GM12873 (cell line): ENCODE measurements around the gene ANKRD13D.

ENCODE experiments used
- TF ChIP-seq, protein P1 (sequence below): IDR thresholded peaks from 2 replicates; pipeline ENCODE4 v1.5.1; 2012; ENCODE audit warnings: low read depth, mild to moderate bottlenecking, moderate library complexity, low read length, control low read depth; ENCODE audit not compliant: insufficient read depth; ENCODE audit errors: missing control alignments

The ANKRD13D gene

GRCh38 chr11:67255864-67256263, 33.2 kb upstream of the ANKRD13D start:
- TF ChIP-seq, protein P1, sequence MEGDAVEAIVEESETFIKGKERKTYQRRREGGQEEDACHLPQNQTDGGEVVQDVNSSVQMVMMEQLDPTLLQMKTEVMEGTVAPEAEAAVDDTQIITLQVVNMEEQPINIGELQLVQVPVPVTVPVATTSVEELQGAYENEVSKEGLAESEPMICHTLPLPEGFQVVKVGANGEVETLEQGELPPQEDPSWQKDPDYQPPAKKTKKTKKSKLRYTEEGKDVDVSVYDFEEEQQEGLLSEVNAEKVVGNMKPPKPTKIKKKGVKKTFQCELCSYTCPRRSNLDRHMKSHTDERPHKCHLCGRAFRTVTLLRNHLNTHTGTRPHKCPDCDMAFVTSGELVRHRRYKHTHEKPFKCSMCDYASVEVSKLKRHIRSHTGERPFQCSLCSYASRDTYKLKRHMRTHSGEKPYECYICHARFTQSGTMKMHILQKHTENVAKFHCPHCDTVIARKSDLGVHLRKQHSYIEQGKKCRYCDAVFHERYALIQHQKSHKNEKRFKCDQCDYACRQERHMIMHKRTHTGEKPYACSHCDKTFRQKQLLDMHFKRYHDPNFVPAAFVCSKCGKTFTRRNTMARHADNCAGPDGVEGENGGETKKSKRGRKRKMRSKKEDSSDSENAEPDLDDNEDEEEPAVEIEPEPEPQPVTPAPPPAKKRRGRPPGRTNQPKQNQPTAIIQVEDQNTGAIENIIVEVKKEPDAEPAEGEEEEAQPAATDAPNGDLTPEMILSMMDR, result no peak

- TF ChIP-seq, protein P1, result no peak
Observed at GRCh38 chr11:67256477-67257135, 32.5 kb upstream of the ANKRD13D start.

DNA sequence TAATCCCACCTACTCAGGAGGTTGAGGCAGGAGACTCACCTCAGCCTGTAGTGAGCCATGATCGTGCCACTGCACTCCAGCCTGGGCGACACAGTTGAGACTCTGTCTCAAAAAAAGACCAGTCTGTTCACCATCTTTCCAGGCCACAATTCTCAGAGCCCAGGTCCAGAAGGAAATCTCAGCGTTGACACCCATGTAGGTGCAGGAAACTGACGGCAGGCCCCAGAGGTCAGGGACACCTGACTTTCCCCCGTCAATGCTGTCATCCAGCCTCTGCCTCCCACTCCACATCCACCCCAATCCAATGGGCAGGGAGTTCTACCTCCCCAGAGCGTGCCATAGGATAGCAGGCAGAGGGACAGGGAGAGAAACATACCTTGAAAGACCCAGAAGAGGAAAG, 28.7 kb upstream of the ANKRD13D start:
- TF ChIP-seq, protein P1, result no peak

GRCh38 chr11:67261640-67261945, 27.5 kb upstream of the ANKRD13D start:
- TF ChIP-seq, protein P1, result peak; percentile 16

DNA sequence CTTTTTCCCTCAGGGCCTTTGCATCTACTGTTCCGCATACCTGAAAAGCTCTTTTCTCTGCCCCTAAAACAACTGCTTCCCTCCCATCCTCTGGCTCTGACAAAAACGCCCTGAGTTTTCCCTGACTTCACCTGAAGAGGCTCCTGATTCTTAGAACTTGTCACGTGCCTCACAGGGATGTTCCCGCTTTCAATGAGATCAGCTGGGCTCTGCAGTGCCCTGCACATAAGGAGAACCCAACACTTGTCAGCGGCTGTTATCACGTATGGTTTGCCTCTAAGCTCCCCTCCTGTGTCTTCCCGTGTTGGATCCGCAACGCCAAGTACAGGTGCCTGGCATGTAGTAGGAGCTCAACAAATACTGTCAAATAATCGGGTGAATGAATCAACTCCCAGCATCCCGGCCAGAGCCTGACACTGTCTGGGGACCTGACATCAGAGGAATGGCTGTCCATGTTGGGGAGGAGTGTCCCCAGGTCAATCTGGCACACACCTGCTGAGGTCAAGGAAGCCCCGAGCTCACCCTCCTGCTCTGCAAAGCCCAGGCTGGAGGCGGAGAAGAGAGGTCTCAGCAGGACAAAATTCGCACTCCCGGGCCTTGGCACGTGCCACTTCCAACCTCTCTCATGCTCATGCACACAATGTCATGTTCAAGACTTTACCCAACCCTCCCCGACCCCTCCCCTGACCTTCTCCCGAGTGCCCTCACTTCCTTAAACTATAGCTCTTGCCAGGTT, 27.0 kb upstream of the ANKRD13D start:
- TF ChIP-seq, protein P1, result no peak

- TF ChIP-seq, protein P1, result peak; percentile 82
Observed at GRCh38 chr11:67262731-67263675, 26.1 kb upstream of the ANKRD13D start.

DNA sequence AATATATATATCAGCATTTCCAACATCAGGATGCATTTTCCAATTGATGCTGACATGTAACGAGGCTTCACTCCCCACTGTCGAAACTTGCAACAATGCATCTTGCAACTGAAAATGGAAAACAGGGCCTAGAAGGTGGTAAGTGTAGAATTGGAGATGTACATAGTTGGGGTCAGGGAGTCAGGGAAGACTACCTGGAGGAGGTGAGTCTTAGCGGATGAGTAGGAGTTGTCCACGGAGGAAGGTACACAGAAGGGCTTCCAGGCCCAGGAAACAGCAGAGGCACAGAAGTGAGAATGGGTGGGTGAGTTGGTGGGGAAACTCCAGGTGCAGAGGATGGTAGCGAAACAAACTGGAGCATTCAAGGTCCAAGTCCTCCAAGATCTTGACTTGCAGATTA, 24.8 kb upstream of the ANKRD13D start:
- TF ChIP-seq, protein P1, result no peak
